Measurements from ENCODE around the gene BTNL2.

DNA sequence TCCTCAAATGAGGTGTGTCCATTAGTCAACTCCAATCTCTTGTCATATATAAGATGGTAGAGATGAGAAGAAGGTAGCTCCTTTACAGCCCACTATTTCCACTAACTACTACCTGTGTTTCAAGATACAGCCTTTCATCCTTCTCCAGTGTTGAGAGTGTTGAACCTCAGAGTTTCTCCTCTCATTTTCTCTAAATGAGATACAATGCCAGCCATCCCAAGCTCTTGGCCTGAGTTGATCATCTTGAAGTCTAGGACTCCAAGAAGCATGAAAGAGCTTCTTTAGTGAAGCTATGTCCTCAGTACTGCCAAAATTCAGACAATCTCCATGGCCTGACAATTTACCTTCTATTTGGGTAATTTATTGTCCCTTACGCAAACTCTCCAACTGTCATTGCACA, 32.2 kb upstream of the BTNL2 start:
- no peak for TF ChIP-seq OSR1 (CRISPR knock-in tag; IDR thresholded peaks at IDR 0.05)
- TF ChIP-seq ZFP3 (CRISPR knock-in tag; IDR thresholded peaks at IDR 0.05), result no peak
- no peak for TF ChIP-seq SNAI2 (CRISPR knock-in tag; IDR thresholded peaks at IDR 0.05)
- no peak for TF ChIP-seq TCF4 (CRISPR knock-in tag; IDR thresholded peaks at IDR 0.05; ENCODE audit: borderline replicate concordance)
- TF ChIP-seq, protein P1, sequence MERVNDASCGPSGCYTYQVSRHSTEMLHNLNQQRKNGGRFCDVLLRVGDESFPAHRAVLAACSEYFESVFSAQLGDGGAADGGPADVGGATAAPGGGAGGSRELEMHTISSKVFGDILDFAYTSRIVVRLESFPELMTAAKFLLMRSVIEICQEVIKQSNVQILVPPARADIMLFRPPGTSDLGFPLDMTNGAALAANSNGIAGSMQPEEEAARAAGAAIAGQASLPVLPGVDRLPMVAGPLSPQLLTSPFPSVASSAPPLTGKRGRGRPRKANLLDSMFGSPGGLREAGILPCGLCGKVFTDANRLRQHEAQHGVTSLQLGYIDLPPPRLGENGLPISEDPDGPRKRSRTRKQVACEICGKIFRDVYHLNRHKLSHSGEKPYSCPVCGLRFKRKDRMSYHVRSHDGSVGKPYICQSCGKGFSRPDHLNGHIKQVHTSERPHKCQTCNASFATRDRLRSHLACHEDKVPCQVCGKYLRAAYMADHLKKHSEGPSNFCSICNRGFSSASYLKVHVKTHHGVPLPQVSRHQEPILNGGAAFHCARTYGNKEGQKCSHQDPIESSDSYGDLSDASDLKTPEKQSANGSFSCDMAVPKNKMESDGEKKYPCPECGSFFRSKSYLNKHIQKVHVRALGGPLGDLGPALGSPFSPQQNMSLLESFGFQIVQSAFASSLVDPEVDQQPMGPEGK (CRISPR knock-in tag; IDR thresholded peaks at IDR 0.05; ENCODE audit: borderline replicate concordance), result no peak
- no peak for TF ChIP-seq ESRRG (CRISPR knock-in tag; IDR thresholded peaks at IDR 0.05)
- TF ChIP-seq CSDC2 (CRISPR knock-in tag; IDR thresholded peaks at IDR 0.05), result no peak

Measured in SK-N-SH treated with all-trans-retinoic acid at 6 μM for 48 hours (cell line).